ENCODE results near the gene DIP2C. TPM values are rescaled to one million over a fixed set of nuclear protein-coding genes. Genes with fewer than 3 reads are reported as not detected.
"Not testable (repeated sequence)": the region's sequence is repeated elsewhere in the genome, so short reads cannot be mapped to it uniquely, and the experiment has no call there.

The DIP2C gene
- total and polyA plus RNA-seq, 4 donors: 6.4 to 40.2 (median 23.8) TPM

GRCh38 chr10:424724-425123 lies 264.7 kb downstream of the DIP2C start:
- H3K4me3 ChIP-seq (ENCODE audit: low read length in 2 of 2); H3K9me3 ChIP-seq (ENCODE audit: control insufficient read depth, low read length); H3K4me1 ChIP-seq (ENCODE audit: control insufficient read depth in 1 of 2, insufficient read depth in 2 of 2, low read length in 2 of 2); intact Hi-C loops (cut with DNase I); H3K27me3 ChIP-seq (ENCODE audit: control insufficient read depth in 1 of 2, insufficient read depth in 2 of 2, low read length in 1 of 2); H3K36me3 ChIP-seq (ENCODE audit: control insufficient read depth in 1 of 2, insufficient read depth in 2 of 2, low read length in 1 of 2); DNase-seq; ATAC-seq (ENCODE audit: low FRiP score); H3K27ac ChIP-seq (ENCODE audit: low read depth in 1 of 2, low read length in 2 of 2): not testable (repeated sequence)
- 91 to 96% methylated on average over 7 to 11 of the region's 11 CpGs for WGBS, 2 donors

GRCh38 chr10:423178-423577 lies 266.3 kb downstream of the DIP2C start:
- H3K27ac ChIP-seq (ENCODE audit: low read depth in 1 of 2, low read length in 2 of 2): no peak overlapping the region
- 90 to 94% methylated on average over 7 of the region's 7 CpGs for WGBS, 2 donors
- no peaks in the 10 kb centered on the region for H3K36me3 ChIP-seq (ENCODE audit: control insufficient read depth in 1 of 2, insufficient read depth in 2 of 2, low read length in 1 of 2)
- H3K9me3 ChIP-seq (ENCODE audit: control insufficient read depth, low read length): no peaks in the 10 kb centered on the region
- H3K27me3 ChIP-seq (ENCODE audit: control insufficient read depth in 1 of 2, insufficient read depth in 2 of 2, low read length in 1 of 2): no peaks in the 10 kb centered on the region
- no peak overlapping the region for H3K4me3 ChIP-seq (ENCODE audit: low read length in 2 of 2)
- DNase-seq (no peak), ATAC-seq (ENCODE audit: low FRiP score) (no peak)
- H3K4me1 ChIP-seq (ENCODE audit: control insufficient read depth in 1 of 2, insufficient read depth in 2 of 2, low read length in 2 of 2): no peaks in the 10 kb centered on the region
- intact Hi-C loops (cut with DNase I): no loop called here

GRCh38 chr10:422675-423074 lies 266.8 kb downstream of the DIP2C start:
- Histone ChIP-seq H3K4me1 (ENCODE audit: control insufficient read depth in 1 of 2, insufficient read depth in 2 of 2, low read length in 2 of 2) (no peaks in the 10 kb centered on the region), H3K27me3 (ENCODE audit: control insufficient read depth in 1 of 2, insufficient read depth in 2 of 2, low read length in 1 of 2) (no peaks in the 10 kb centered on the region), H3K9me3 (ENCODE audit: control insufficient read depth, low read length) (no peaks in the 10 kb centered on the region), H3K27ac (ENCODE audit: low read depth in 1 of 2, low read length in 2 of 2) (no peak overlapping the region), H3K4me3 (ENCODE audit: low read length in 2 of 2) (no peak overlapping the region), H3K36me3 (ENCODE audit: control insufficient read depth in 1 of 2, insufficient read depth in 2 of 2, low read length in 1 of 2) (no peaks in the 10 kb centered on the region)
- ATAC-seq (ENCODE audit: low FRiP score) (peak; percentile 47), DNase-seq (no peak)
- WGBS, 2 donors: 85 to 86% methylated on average over 14 of the region's 14 CpGs
- intact Hi-C loops (cut with DNase I): no loop called here

GRCh38 chr10:422241-422640 lies 267.2 kb downstream of the DIP2C start:
- intact Hi-C loops (cut with DNase I): no loop called here
- H3K4me3 ChIP-seq (ENCODE audit: low read length in 2 of 2): no peak overlapping the region
- DNase-seq: no peak
- ATAC-seq (ENCODE audit: low FRiP score): no peak
- no peaks in the 10 kb centered on the region for H3K27me3 ChIP-seq (ENCODE audit: control insufficient read depth in 1 of 2, insufficient read depth in 2 of 2, low read length in 1 of 2)
- no peaks in the 10 kb centered on the region for H3K36me3 ChIP-seq (ENCODE audit: control insufficient read depth in 1 of 2, insufficient read depth in 2 of 2, low read length in 1 of 2)
- no peaks in the 10 kb centered on the region for H3K4me1 ChIP-seq (ENCODE audit: control insufficient read depth in 1 of 2, insufficient read depth in 2 of 2, low read length in 2 of 2)
- H3K9me3 ChIP-seq (ENCODE audit: control insufficient read depth, low read length): no peaks in the 10 kb centered on the region
- 90% methylated on average over 11 of the region's 11 CpGs for WGBS, 2 donors
- H3K27ac ChIP-seq (ENCODE audit: low read depth in 1 of 2, low read length in 2 of 2): no peak overlapping the region

- Histone ChIP-seq H3K36me3 (ENCODE audit: control insufficient read depth in 1 of 2, insufficient read depth in 2 of 2, low read length in 1 of 2) (no peaks in the 10 kb centered on the region), H3K9me3 (ENCODE audit: control insufficient read depth, low read length) (no peaks in the 10 kb centered on the region), H3K27me3 (ENCODE audit: control insufficient read depth in 1 of 2, insufficient read depth in 2 of 2, low read length in 1 of 2) (no peaks in the 10 kb centered on the region), H3K27ac (ENCODE audit: low read depth in 1 of 2, low read length in 2 of 2) (peak overlapping the region in 1 of 2 donors; percentile 32), H3K4me3 (ENCODE audit: low read length in 2 of 2) (no peak overlapping the region), H3K4me1 (ENCODE audit: control insufficient read depth in 1 of 2, insufficient read depth in 2 of 2, low read length in 2 of 2) (no peaks in the 10 kb centered on the region)
- no peak for ATAC-seq (ENCODE audit: low FRiP score)
- intact Hi-C loops (cut with DNase I): no loop called here
- DNase-seq: no peak
- 5 to 7% methylated on average over 8 of the region's 8 CpGs for WGBS, 2 donors
These were observed 268.3 kb downstream of the DIP2C start for GRCh38 chr10:421170-421569.

- intact Hi-C loops (cut with DNase I): no loop called here
- peak; percentile 88 to 90 for DNase-seq
- H3K4me3 ChIP-seq (ENCODE audit: low read length in 2 of 2): no peak overlapping the region
These were observed 269.0 kb downstream of the DIP2C start for GRCh38 chr10:420154-421121.

GRCh38 chr10:418894-419293 lies 270.6 kb downstream of the DIP2C start:
- no peak for ATAC-seq (ENCODE audit: low FRiP score)
- Histone ChIP-seq H3K27ac (ENCODE audit: low read depth in 1 of 2, low read length in 2 of 2) (no peak overlapping the region), H3K4me1 (ENCODE audit: control insufficient read depth in 1 of 2, insufficient read depth in 2 of 2, low read length in 2 of 2) (no peaks in the 10 kb centered on the region), H3K9me3 (ENCODE audit: control insufficient read depth, low read length) (no peaks in the 10 kb centered on the region), H3K36me3 (ENCODE audit: control insufficient read depth in 1 of 2, insufficient read depth in 2 of 2, low read length in 1 of 2) (peaks cover 0 to under 1% of the 10 kb centered on the region in 2 donors), H3K4me3 (ENCODE audit: low read length in 2 of 2) (no peak overlapping the region), H3K27me3 (ENCODE audit: control insufficient read depth in 1 of 2, insufficient read depth in 2 of 2, low read length in 1 of 2) (no peaks in the 10 kb centered on the region)
- intact Hi-C loops (cut with DNase I): no loop called here
- WGBS, 2 donors: 97% methylated on average over 19 of the region's 19 CpGs
- no peak for DNase-seq

More at GRCh38 chr10:420154-421121, 269.0 kb downstream of the DIP2C start:
- Histone ChIP-seq H3K27me3 (ENCODE audit: control insufficient read depth in 1 of 2, insufficient read depth in 2 of 2, low read length in 1 of 2) (no peaks in the 10 kb centered on the region), H3K4me1 (ENCODE audit: control insufficient read depth in 1 of 2, insufficient read depth in 2 of 2, low read length in 2 of 2) (no peaks in the 10 kb centered on the region), H3K36me3 (ENCODE audit: control insufficient read depth in 1 of 2, insufficient read depth in 2 of 2, low read length in 1 of 2) (no peaks in the 10 kb centered on the region), H3K27ac (ENCODE audit: low read depth in 1 of 2, low read length in 2 of 2) (peak overlapping the region in 1 of 2 donors; percentile 60), H3K9me3 (ENCODE audit: control insufficient read depth, low read length) (no peaks in the 10 kb centered on the region)
- peak; percentile 90 for ATAC-seq (ENCODE audit: low FRiP score)
- 58 to 60% methylated on average over 46 of the region's 46 CpGs for WGBS, 2 donors

- intact Hi-C loops (cut with DNase I): no loop called here
- no peak overlapping the region for H3K4me3 ChIP-seq (ENCODE audit: low read length in 2 of 2)
- DNase-seq: no peak
- no peaks in the 10 kb centered on the region for H3K27me3 ChIP-seq (ENCODE audit: control insufficient read depth in 1 of 2, insufficient read depth in 2 of 2, low read length in 1 of 2)
- H3K4me1 ChIP-seq (ENCODE audit: control insufficient read depth in 1 of 2, insufficient read depth in 2 of 2, low read length in 2 of 2): no peaks in the 10 kb centered on the region
- ATAC-seq (ENCODE audit: low FRiP score): no peak
- peaks cover 0 to 3% of the 10 kb centered on the region in 2 donors for H3K36me3 ChIP-seq (ENCODE audit: control insufficient read depth in 1 of 2, insufficient read depth in 2 of 2, low read length in 1 of 2)
- no peaks in the 10 kb centered on the region for H3K9me3 ChIP-seq (ENCODE audit: control insufficient read depth, low read length)
- WGBS, 2 donors: 89 to 91% methylated on average over 14 to 15 of the region's 15 CpGs
- H3K27ac ChIP-seq (ENCODE audit: low read depth in 1 of 2, low read length in 2 of 2): no peak overlapping the region
These were observed 271.2 kb downstream of the DIP2C start for GRCh38 chr10:418226-418625.

- no peaks in the 10 kb centered on the region for H3K27me3 ChIP-seq (ENCODE audit: control insufficient read depth in 1 of 2, insufficient read depth in 2 of 2, low read length in 1 of 2)
- intact Hi-C loops (cut with DNase I): no loop called here
- peaks cover 0 to 3% of the 10 kb centered on the region in 2 donors for H3K36me3 ChIP-seq (ENCODE audit: control insufficient read depth in 1 of 2, insufficient read depth in 2 of 2, low read length in 1 of 2)
- 87 to 89% methylated on average over 13 of the region's 13 CpGs for WGBS, 2 donors
- ATAC-seq (ENCODE audit: low FRiP score) (no peak), DNase-seq (no peak)
- H3K4me1 ChIP-seq (ENCODE audit: control insufficient read depth in 1 of 2, insufficient read depth in 2 of 2, low read length in 2 of 2): no peaks in the 10 kb centered on the region
- H3K9me3 ChIP-seq (ENCODE audit: control insufficient read depth, low read length): no peaks in the 10 kb centered on the region
- no peak overlapping the region for H3K27ac ChIP-seq (ENCODE audit: low read depth in 1 of 2, low read length in 2 of 2)
- no peak overlapping the region for H3K4me3 ChIP-seq (ENCODE audit: low read length in 2 of 2)
These were observed 273.4 kb downstream of the DIP2C start for GRCh38 chr10:416091-416515.
